ENCODE results near the gene PCLO.

DNA sequence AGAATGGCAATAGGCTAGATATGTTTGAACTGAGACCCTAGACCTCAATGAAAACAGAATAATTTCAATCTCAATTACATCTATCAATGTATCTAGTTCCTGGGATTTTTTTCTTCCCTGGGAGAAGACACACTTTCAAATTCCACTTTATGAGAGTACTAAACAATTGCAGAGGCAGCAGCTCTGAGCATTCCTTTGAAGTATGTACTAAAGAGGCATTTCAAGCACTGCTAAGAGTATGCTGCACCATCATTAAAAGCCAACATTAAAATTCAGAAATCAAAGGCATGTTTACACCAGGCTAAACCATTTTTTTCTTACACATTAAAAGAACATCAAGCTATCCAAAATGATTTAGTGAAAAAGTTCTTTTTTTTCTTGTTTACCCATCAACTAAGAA lies 421.2 kb downstream of the PCLO start:
- TF ChIP-seq CTCF (IDR thresholded peaks at IDR 0.05) (no peak), NR2C2 (CRISPR knock-in tag; IDR thresholded peaks at IDR 0.05) (no peak), ZNF121 (CRISPR knock-in tag; IDR thresholded peaks at IDR 0.05) (no peak), TCF7 (CRISPR knock-in tag; IDR thresholded peaks at IDR 0.05; ENCODE audit: low read depth) (no peak), SOX15 (CRISPR knock-in tag; IDR thresholded peaks at IDR 0.05) (no peak), NR1H2 (CRISPR knock-in tag; IDR thresholded peaks at IDR 0.05) (no peak), ZNF138 (CRISPR knock-in tag; conservative IDR thresholded peaks at IDR 0.05) (no peak), ESRRA (CRISPR knock-in tag; IDR thresholded peaks at IDR 0.05; ENCODE audit: borderline replicate concordance) (no peak), ATF3 (CRISPR knock-in tag; conservative IDR thresholded peaks at IDR 0.05) (no peak), HMGXB4 (CRISPR knock-in tag; IDR thresholded peaks at IDR 0.05) (no peak)

Measured in WTC11 (cell line).